ENCODE measurements around the gene FMO5.
"Not testable (repeated sequence)": the region's sequence is repeated elsewhere in the genome, so short reads cannot be mapped to it uniquely, and the experiment has no call there.

The FMO5 gene

GRCh38 chr1:147204080-147204479, 21.1 kb downstream of the FMO5 start:
- no peak for DNase-seq

GRCh38 chr1:147202576-147202975, 22.6 kb downstream of the FMO5 start:
- no peak for DNase-seq

GRCh38 chr1:147201786-147202185, 23.4 kb downstream of the FMO5 start:
- DNase-seq, result no peak

- DNase-seq, result no peak
Observed at GRCh38 chr1:147201276-147201675, 23.9 kb downstream of the FMO5 start.

- not testable (repeated sequence) for DNase-seq
Observed at GRCh38 chr1:147197324-147197723, 27.8 kb downstream of the FMO5 start.

GRCh38 chr1:147189514-147189913, 35.6 kb downstream of the FMO5 start:
- no peak for DNase-seq

GRCh38 chr1:147185432-147185831, 39.7 kb downstream of the FMO5 start:
- no peak for DNase-seq

- no peak for DNase-seq
Observed at GRCh38 chr1:147177611-147178380, 47.3 kb downstream of the FMO5 start.

- peak; percentile 98 for DNase-seq
Observed at GRCh38 chr1:147172168-147173016, 52.7 kb downstream of the FMO5 start, which contains the start of gene PRKAB2. TSS of gene PRKAB2 (minus strand) at chr1:147172470. CDS start at chr1:147172144, 326 bp downstream.

- DNase-seq, result peak; percentile 31
Observed at GRCh38 chr1:147171399-147172167, 53.6 kb downstream of the FMO5 start.

GRCh38 chr1:147169840-147170674, 55.1 kb downstream of the FMO5 start:
- no peak for DNase-seq

GRCh38 chr1:147169171-147169570, 56.0 kb downstream of the FMO5 start:
- DNase-seq, result no peak

- no peak for DNase-seq
Observed at GRCh38 chr1:147168626-147169058, 56.5 kb downstream of the FMO5 start.

GRCh38 chr1:147167365-147167764, 57.8 kb downstream of the FMO5 start:
- no peak for DNase-seq

- no peak for DNase-seq
Observed at GRCh38 chr1:147163019-147163418, 62.1 kb downstream of the FMO5 start.

- no peak for DNase-seq
Observed at GRCh38 chr1:147162093-147162492, 63.0 kb downstream of the FMO5 start.

GRCh38 chr1:147157116-147157515, 68.0 kb downstream of the FMO5 start:
- DNase-seq, result not testable (repeated sequence)

GRCh38 chr1:147156642-147157041, 68.5 kb downstream of the FMO5 start:
- no peak for DNase-seq

- DNase-seq, result no peak
Observed at GRCh38 chr1:147152772-147153171, 72.4 kb downstream of the FMO5 start.

GRCh38 chr1:147151244-147151643, 73.9 kb downstream of the FMO5 start:
- DNase-seq, result no peak

GRCh38 chr1:147142886-147143285, 82.3 kb downstream of the FMO5 start:
- DNase-seq, result no peak
